ENCODE results near the gene TMEM31. TPM values are rescaled to one million over a fixed set of nuclear protein-coding genes. Genes with fewer than 3 reads are reported as not detected.

The TMEM31 gene
- total and polyA plus RNA-seq, 10 donors, result 0.14 to 0.22 TPM; not detected in 8

- Histone ChIP-seq H3K36me3 (peaks cover 0 to 24% (median 6%) of the 10 kb centered on the region in 6 donors), H3K9me3 (no peaks in the 10 kb centered on the region), H3K4me1 (peaks cover 5 to 33% (median 16%) of the 10 kb centered on the region in 6 donors), H3K27ac (peak overlapping the region; percentile 86 to 97 (median 96)), H3K27me3 (replicated peaks in 1 of 7) (no peaks in the 10 kb centered on the region), H3K4me3 (peak overlapping the region; percentile 38 to 80 (median 50))
- intact Hi-C loops (cut with DNase I; ENCODE audit: low total_unique reads), result loop anchor here (10.0 kb wide), 1 partner anchor 153 kb away; no protein-coding TSS in a partner anchor
- TF ChIP-seq POLR2A (IDR thresholded peaks at IDR 0.05), result no peak
- TF ChIP-seq POLR2AphosphoS5 (IDR thresholded peaks at IDR 0.05), result peak in 1 of 3 donors; percentile 66
- TF ChIP-seq CTCF (IDR thresholded peaks at IDR 0.05 in 8 of 11, conservative IDR thresholded peaks at IDR 0.05 in 3 of 11), result peak in 7 of 11 experiments; percentile 30 to 62 (median 46)
- no peak for DNase-seq
- WGBS, 5 donors, result 0 to 22% (median 1%) methylated on average over 17 of the region's 17 CpGs
These were observed 23.0 kb upstream of the TMEM31 start for GRCh38 chrX:103687696-103688201.

GRCh38 chrX:103688946-103689345 lies 21.8 kb upstream of the TMEM31 start:
- H3K36me3 ChIP-seq, result peaks cover 0 to 12% (median 2%) of the 10 kb centered on the region in 6 donors
- TF ChIP-seq POLR2A (IDR thresholded peaks at IDR 0.05) (no peak), CTCF (IDR thresholded peaks at IDR 0.05 in 8 of 11, conservative IDR thresholded peaks at IDR 0.05 in 3 of 11) (peak in 9 of 11 experiments; percentile 52 to 74 (median 67)), POLR2AphosphoS5 (IDR thresholded peaks at IDR 0.05) (no peak)
- no peaks in the 10 kb centered on the region for H3K9me3 ChIP-seq
- H3K27me3 ChIP-seq (replicated peaks in 1 of 7), result no peaks in the 10 kb centered on the region
- WGBS, 5 donors, result 39 to 57% (median 49%) methylated on average over 4 of the region's 4 CpGs
- H3K4me3 ChIP-seq, result no peak overlapping the region
- intact Hi-C loops (cut with DNase I; ENCODE audit: low total_unique reads), result loop anchor here (10.0 kb wide), 1 partner anchor 154 kb away; no protein-coding TSS in a partner anchor
- DNase-seq, result no peak
- H3K27ac ChIP-seq, result peak overlapping the region in 2 of 8 donors; percentile 95 to 96
- H3K4me1 ChIP-seq, result peaks cover 5 to 29% (median 14%) of the 10 kb centered on the region in 6 donors

GRCh38 chrX:103691059-103691458 lies 19.6 kb upstream of the TMEM31 start:
- Histone ChIP-seq H3K27me3 (replicated peaks in 1 of 7) (no peaks in the 10 kb centered on the region), H3K36me3 (no peaks in the 10 kb centered on the region), H3K4me3 (no peak overlapping the region), H3K4me1 (peaks cover 0 to 9% (median 0%) of the 10 kb centered on the region in 6 donors), H3K27ac (no peak overlapping the region), H3K9me3 (no peaks in the 10 kb centered on the region)
- TF ChIP-seq CTCF (IDR thresholded peaks at IDR 0.05 in 8 of 11, conservative IDR thresholded peaks at IDR 0.05 in 3 of 11), result no peak
- TF ChIP-seq POLR2AphosphoS5 (IDR thresholded peaks at IDR 0.05), result no peak
- TF ChIP-seq POLR2A (IDR thresholded peaks at IDR 0.05), result no peak
- intact Hi-C loops (cut with DNase I; ENCODE audit: low total_unique reads), result no loop called here
- DNase-seq, result no peak
- WGBS, 5 donors, result 71 to 91% (median 86%) methylated on average over 1 of the region's 1 CpG

- no peak for TF ChIP-seq POLR2A (IDR thresholded peaks at IDR 0.05)
- no peak for TF ChIP-seq POLR2AphosphoS5 (IDR thresholded peaks at IDR 0.05)
- TF ChIP-seq CTCF (IDR thresholded peaks at IDR 0.05 in 8 of 11, conservative IDR thresholded peaks at IDR 0.05 in 3 of 11), result no peak
- H3K27me3 ChIP-seq (replicated peaks in 1 of 7), result no peaks in the 10 kb centered on the region
- intact Hi-C loops (cut with DNase I; ENCODE audit: low total_unique reads), result no loop called here
- no peaks in the 10 kb centered on the region for H3K4me1 ChIP-seq
- no peaks in the 10 kb centered on the region for H3K36me3 ChIP-seq
- no peak overlapping the region for H3K27ac ChIP-seq
- no peak for DNase-seq
- no peak overlapping the region for H3K4me3 ChIP-seq
- H3K9me3 ChIP-seq, result no peaks in the 10 kb centered on the region
These were observed 13.0 kb upstream of the TMEM31 start for GRCh38 chrX:103697687-103698086.

Data from spleen (tissue), 11 donors.